ENCODE measurements around the gene ZRANB2. TPM values are rescaled to one million over a fixed set of nuclear protein-coding genes. Genes with fewer than 3 reads are reported as not detected.

Gene ZRANB2
- total RNA-seq: 23.4 and 32.4 TPM in 2 replicates

GRCh38 chr1:71080739-71081696 lies at the start of gene ZRANB2:
ZRANB2 (minus strand) TSS chr1:71081035; CDS start chr1:71080995, 40 bp downstream.

GRCh38 chr1:71047635-71048607 lies 32.9 kb downstream of the ZRANB2 start, which contains the start of gene PTGER3:
PTGER3 (minus strand) TSS chr1:71047816; CDS start chr1:71047577, 239 bp downstream.

Other genes with a start within 250 kb of the ZRANB2 start
- gene PTGER3, start 33.2 kb downstream of the ZRANB2 start, total RNA-seq: not detected in 2 replicates